ENCODE data around the gene CYP4F11. TPM values are rescaled to one million over a fixed set of nuclear protein-coding genes. Genes with fewer than 3 reads are reported as not detected.
A peak's percentile ranks its signal among the peaks of the same experiment; 100 is the strongest.
"Not testable (repeated sequence)": the region's sequence is repeated elsewhere in the genome, so short reads cannot be mapped to it uniquely, and the experiment has no call there.

Gene CYP4F11
- total RNA-seq, 3 donors from 2014 or later: 0.05 to 0.14 (median 0.08) TPM

DNA sequence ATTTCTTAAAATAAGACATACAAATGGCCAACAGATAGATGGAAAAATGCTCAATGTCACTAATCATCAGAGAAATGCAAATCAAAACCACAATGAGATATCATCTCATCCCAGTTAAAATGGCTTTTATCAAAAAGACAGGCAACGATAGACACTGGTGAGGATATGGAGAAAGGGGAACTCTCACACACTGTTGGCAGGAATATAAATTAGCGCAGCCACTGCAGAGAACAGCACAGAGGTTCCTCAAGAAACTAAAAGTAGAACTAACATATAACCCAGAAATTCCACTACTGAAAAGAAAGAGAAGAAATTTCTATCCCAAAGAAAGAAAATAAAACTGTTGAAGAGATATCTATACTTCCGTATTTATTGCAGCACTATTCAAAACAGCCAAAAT, 51.0 kb downstream of the CYP4F11 start:
- not testable (repeated sequence) for ATAC-seq; H3K4me1 Mint-ChIP-seq (ENCODE audit: low read depth); DNase-seq; H3K36me3 Mint-ChIP-seq (ENCODE audit: insufficient read depth); H3K9me3 Mint-ChIP-seq; H3K4me3 Mint-ChIP-seq
- peaks cover 15% of the 10 kb centered on the region for H3K27me3 Mint-ChIP-seq (ENCODE audit: low read depth)

DNA sequence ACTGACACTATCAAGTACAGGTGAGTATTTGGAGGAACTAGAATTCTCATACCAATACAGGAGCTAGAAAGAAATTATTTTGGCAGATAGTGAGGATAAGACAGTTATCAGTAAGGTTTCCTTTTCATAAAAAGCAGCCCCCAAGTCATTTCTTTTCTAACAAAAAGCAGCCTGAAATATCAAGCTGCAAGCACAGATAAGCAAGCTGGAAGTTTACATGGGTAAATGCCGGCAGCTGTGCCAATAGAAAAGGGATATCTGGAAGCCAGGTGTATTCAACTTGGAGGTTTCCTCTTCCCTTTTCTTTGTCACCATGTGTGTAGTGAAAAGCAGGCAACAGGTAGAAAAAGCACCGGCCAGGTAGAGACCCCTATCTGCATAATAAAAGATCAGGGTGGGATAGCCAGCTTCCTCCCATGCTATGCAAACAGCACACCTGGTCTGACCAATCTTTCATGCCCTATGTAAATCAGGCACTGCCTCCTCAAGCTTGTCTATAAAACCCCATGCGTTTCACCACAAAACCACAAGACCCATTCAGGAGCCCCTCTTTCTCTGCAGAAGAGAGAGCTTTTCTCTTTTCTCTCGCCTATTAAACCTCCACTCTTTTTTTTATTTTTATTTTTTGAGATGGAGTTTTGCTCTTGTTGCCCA, 59.4 kb downstream of the CYP4F11 start:
- H3K9me3 Mint-ChIP-seq: no peaks in the 10 kb centered on the region
- no peak overlapping the region for H3K4me3 Mint-ChIP-seq
- H3K36me3 Mint-ChIP-seq (ENCODE audit: insufficient read depth): no peaks in the 10 kb centered on the region
- DNase-seq (no peak), ATAC-seq (no peak)
- H3K27me3 Mint-ChIP-seq (ENCODE audit: low read depth): peaks cover 39% of the 10 kb centered on the region
- peaks cover 2% of the 10 kb centered on the region for H3K4me1 Mint-ChIP-seq (ENCODE audit: low read depth)

DNA sequence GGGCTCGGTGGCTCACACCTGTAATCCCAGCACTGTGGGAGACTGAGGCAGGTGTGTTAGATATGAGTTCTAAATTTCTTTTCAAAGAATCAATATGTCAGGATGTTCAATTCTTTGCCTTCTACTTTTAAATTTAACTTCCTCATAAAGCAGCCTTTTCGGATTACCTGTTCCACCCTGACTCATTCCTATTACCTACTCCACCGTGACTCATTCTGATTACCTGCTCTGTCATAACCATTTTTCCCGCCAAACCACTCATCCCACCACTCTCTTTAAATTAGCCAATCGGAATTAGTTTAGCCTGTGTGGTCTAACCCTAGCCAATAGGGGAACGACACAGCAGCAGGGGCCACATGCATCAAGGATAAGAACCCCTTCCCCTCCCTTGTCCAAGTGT, 60.6 kb downstream of the CYP4F11 start:
- not testable (repeated sequence) for DNase-seq; H3K4me1 Mint-ChIP-seq (ENCODE audit: low read depth); H3K9me3 Mint-ChIP-seq; ATAC-seq; H3K36me3 Mint-ChIP-seq (ENCODE audit: insufficient read depth); H3K4me3 Mint-ChIP-seq
- peaks cover 33% of the 10 kb centered on the region for H3K27me3 Mint-ChIP-seq (ENCODE audit: low read depth)

DNA sequence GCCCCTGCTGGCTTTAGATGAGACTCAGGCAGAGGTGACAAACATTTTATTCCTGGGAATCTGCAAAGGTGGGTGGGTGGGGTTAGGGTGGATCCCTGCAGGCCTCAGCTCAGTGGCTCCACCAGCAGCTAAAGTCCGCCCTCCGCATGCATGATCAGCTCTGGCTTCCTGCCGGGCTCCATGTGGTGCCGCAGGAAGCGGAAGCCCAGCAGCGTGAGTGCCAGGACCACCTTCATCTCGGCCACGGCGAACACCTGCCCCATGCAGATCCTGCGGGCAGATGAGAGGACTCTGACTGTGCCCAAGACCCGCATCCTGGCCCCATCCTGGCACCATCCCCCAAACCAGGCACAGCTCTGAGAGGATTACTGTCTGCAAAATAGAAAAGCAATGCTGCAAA, 62.8 kb downstream of the CYP4F11 start:
- no peak overlapping the region for H3K4me3 Mint-ChIP-seq
- H3K27me3 Mint-ChIP-seq (ENCODE audit: low read depth): peaks cover 29% of the 10 kb centered on the region
- H3K4me1 Mint-ChIP-seq (ENCODE audit: low read depth): peaks cover 6% of the 10 kb centered on the region
- H3K9me3 Mint-ChIP-seq: no peaks in the 10 kb centered on the region
- no peaks in the 10 kb centered on the region for H3K36me3 Mint-ChIP-seq (ENCODE audit: insufficient read depth)
- DNase-seq (peak; percentile 6), ATAC-seq (peak in 1 of 2 donors; percentile 54)

DNA sequence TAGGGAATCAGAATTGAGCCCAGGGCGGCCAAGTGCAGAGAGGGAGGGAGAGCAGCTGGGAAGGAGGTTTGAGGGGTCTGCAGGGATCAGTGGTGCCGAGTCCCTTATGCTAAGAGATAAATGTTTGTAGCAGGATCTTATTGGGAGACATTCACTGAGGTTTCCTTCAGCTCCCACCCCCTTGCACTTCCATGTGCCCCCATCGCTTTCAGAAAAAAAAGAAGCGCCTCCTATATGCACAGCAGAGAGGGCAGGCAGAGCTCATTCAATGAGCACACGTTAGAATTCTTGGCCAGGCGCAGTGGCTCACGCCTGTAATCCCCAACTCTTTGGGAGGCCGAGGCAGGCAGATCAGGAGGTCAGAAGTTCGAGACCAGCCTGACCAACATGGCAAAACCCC, 64.5 kb downstream of the CYP4F11 start:
- Mint-ChIP-seq H3K9me3 (no peaks in the 10 kb centered on the region), H3K36me3 (ENCODE audit: insufficient read depth) (no peaks in the 10 kb centered on the region), H3K4me1 (ENCODE audit: low read depth) (peaks cover 6% of the 10 kb centered on the region), H3K4me3 (no peak overlapping the region), H3K27me3 (ENCODE audit: low read depth) (peaks cover 18% of the 10 kb centered on the region)
- no peak for DNase-seq
- ATAC-seq: no peak

DNA sequence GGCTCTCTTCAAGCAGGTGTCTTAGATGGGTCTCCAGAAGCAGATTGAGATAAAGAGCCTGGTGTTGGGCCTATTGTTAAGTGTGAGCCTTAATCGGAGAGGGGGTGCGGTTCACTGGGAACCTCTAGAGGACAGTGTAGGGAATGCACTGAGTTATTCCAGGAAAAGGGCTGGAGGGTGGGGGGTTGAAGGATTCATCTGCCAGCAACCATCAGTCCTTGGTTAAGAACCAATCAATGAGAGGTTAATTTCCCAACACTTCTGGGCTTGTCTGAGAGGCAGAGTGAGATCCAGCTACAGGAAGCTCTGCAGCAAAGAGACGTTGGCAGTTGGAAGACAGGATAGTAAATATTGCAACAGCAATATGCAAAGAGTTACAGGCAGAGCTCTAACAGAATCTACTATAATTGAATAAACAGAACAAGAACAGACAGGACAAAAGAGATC, 65.2 kb downstream of the CYP4F11 start:
- H3K4me3 Mint-ChIP-seq: no peak overlapping the region
- H3K27me3 Mint-ChIP-seq (ENCODE audit: low read depth): peaks cover 16% of the 10 kb centered on the region
- no peaks in the 10 kb centered on the region for H3K9me3 Mint-ChIP-seq
- ATAC-seq (peak; percentile 54 to 74), DNase-seq (peak; percentile 26)
- H3K4me1 Mint-ChIP-seq (ENCODE audit: low read depth): peaks cover 6% of the 10 kb centered on the region
- H3K36me3 Mint-ChIP-seq (ENCODE audit: insufficient read depth): no peaks in the 10 kb centered on the region

DNA sequence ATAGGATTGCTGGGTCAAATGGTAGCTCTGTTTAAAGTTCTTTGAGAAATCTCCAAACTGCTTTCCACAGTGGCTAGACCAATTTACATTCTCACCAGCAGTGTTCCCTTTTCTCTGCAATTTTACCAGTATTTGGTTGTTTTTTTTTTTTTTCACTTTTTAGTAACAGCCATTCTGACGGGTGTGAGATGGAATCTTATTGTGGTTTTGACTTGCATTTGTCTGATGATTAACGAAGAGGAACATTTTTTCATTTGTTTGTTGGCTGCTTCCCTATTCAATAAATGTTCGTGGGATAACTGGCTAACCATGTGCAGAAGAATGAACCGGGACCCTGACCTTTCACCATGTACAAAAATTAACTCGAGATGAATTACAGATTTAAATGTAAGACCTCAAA, 67.7 kb downstream of the CYP4F11 start:
- Mint-ChIP-seq H3K4me1 (ENCODE audit: low read depth) (peaks cover 5% of the 10 kb centered on the region), H3K9me3 (no peaks in the 10 kb centered on the region), H3K36me3 (ENCODE audit: insufficient read depth) (no peaks in the 10 kb centered on the region), H3K4me3 (no peak overlapping the region), H3K27me3 (ENCODE audit: low read depth) (peaks cover 7% of the 10 kb centered on the region)
- no peak for ATAC-seq
- no peak for DNase-seq

DNA sequence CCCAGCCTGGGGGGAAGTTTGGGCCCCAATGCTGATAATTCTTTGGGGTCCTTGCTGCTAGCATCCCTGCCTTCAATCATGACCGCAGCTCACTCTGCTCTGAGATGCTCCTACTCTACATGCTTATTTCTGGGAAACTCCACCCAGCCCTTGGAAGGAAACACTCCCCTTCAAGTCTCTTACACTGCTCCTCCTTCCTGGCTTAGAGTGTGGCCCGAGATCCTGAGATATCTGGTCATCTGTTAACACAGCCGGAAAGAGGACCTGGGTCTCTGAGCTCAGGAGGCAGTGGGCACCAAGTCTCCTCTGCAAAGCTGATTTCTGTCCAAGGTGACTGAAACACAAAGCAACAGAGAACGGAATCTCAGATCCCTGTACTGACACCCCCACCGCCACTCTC, 69.5 kb downstream of the CYP4F11 start:
- Mint-ChIP-seq H3K4me3 (no peak overlapping the region), H3K4me1 (ENCODE audit: low read depth) (peaks cover 4% of the 10 kb centered on the region), H3K36me3 (ENCODE audit: insufficient read depth) (no peaks in the 10 kb centered on the region), H3K9me3 (no peaks in the 10 kb centered on the region), H3K27me3 (ENCODE audit: low read depth) (peaks cover 5% of the 10 kb centered on the region)
- ATAC-seq (no peak), DNase-seq (no peak)

DNA sequence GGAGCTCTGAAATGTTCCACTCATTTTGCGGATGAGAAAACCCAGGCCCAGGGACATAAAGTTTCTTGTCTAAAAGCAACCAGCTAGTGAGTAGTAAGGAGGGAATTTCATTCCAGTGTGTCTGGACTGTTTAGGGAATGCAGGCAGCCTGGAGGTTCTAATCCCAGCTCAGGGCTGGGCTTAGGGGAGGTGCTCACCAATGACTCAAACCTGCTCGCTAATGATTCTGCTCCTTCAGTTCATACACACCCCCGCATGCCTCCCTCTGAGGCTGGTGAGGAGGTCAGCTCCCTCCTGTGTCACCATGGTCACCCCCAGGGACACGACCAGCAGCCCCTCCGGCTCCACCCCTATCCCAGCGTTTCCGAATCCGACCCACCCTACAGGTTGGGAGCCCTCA, 71.1 kb downstream of the CYP4F11 start:
- DNase-seq (no peak), ATAC-seq (no peak)
- Mint-ChIP-seq H3K4me1 (ENCODE audit: low read depth) (no peaks in the 10 kb centered on the region), H3K27me3 (ENCODE audit: low read depth) (peaks cover 5% of the 10 kb centered on the region), H3K9me3 (no peaks in the 10 kb centered on the region), H3K36me3 (ENCODE audit: insufficient read depth) (no peaks in the 10 kb centered on the region), H3K4me3 (no peak overlapping the region)

DNA sequence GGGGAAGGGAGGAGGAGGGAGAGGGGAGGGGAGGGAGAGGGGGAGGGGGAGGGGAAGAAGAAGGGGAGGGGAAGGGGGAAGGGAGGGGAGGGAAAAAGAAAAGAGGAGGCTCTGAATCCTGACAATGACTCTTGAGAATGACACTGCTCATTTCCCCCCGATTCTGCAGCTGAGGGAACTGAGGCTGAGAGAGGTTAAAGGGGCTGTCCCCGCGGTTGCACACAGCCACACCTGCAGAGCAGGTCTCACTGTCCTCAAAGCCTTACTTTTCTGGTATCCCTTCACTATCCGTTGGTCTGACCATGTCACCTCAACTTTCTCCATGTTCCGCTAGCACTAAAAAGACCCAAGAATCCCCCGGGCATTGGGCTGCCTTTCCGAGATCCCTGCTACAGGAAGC, 71.9 kb downstream of the CYP4F11 start:
- Mint-ChIP-seq H3K36me3 (ENCODE audit: insufficient read depth) (no peaks in the 10 kb centered on the region), H3K27me3 (ENCODE audit: low read depth) (peaks cover 5% of the 10 kb centered on the region), H3K4me3 (no peak overlapping the region), H3K9me3 (no peaks in the 10 kb centered on the region), H3K4me1 (ENCODE audit: low read depth) (no peaks in the 10 kb centered on the region)
- no peak for DNase-seq
- no peak for ATAC-seq

Other genes with a start within 250 kb of the CYP4F11 start
- gene OR10H2, start 206.5 kb downstream of the CYP4F11 start, total RNA-seq: not detected
- gene OR10H3, start 196.5 kb downstream of the CYP4F11 start, total RNA-seq: not detected
- gene OR10H5, start 146.9 kb downstream of the CYP4F11 start, total RNA-seq: not detected
- gene OR10H1, start 118.9 kb downstream of the CYP4F11 start, total RNA-seq: under 1 TPM in 1 of 3 donors, not detected in 2; 0.05 TPM
- not detected for gene CYP4F2, start 36.5 kb downstream of the CYP4F11 start, total RNA-seq
- gene OR10H4, start 14.5 kb upstream of the CYP4F11 start, total RNA-seq: not detected
- gene TPM4, start 142.0 kb upstream of the CYP4F11 start, total RNA-seq: 100 to 1,000 TPM; 153 to 177 (median 168) TPM
- gene RAB8A, start 177.4 kb upstream of the CYP4F11 start, total RNA-seq: 100 to 1,000 TPM; 140 to 167 (median 153) TPM
- 1 to 10 TPM; 5.7 to 9.2 (median 7.0) TPM for gene HSH2D, start 209.2 kb upstream of the CYP4F11 start, total RNA-seq
- not detected for gene CIB3, start 239.0 kb upstream of the CYP4F11 start, total RNA-seq